GM18907 (cell line): ENCODE results near the gene SH2D6.
"Not testable (repeated sequence)": the region's sequence is repeated elsewhere in the genome, so short reads cannot be mapped to it uniquely, and the experiment has no call there.

Experiments
- ATAC-seq: cut with Tn5 transposase; IDR thresholded peaks from one replicate; pipeline ENCODE4 v1.9.1; 2021; ENCODE audit warnings: mild to moderate bottlenecking, moderate library complexity; ENCODE audit not compliant: unreplicated experiment

SH2D6 gene

GRCh38 chr2:85418132-85419008 lies at the start of gene SH2D6:
TSS of gene SH2D6 (plus strand) at chr2:85418714. CDS start at chr2:85429466, 10,752 bp downstream.
- peak; percentile 86 for ATAC-seq

GRCh38 chr2:85368921-85369320 lies 49.6 kb upstream of the SH2D6 start:
- ATAC-seq, result no peak

- ATAC-seq, result no peak
Measured at GRCh38 chr2:85369500-85369899, 49.0 kb upstream of the SH2D6 start.

- ATAC-seq, result no peak
Measured at GRCh38 chr2:85371045-85371444, 47.5 kb upstream of the SH2D6 start.

- no peak for ATAC-seq
Measured at GRCh38 chr2:85376291-85377065, 42.0 kb upstream of the SH2D6 start.

- ATAC-seq, result no peak
Measured at GRCh38 chr2:85377083-85377482, 41.4 kb upstream of the SH2D6 start.

- ATAC-seq, result no peak
Measured at GRCh38 chr2:85378257-85378656, 40.3 kb upstream of the SH2D6 start.

GRCh38 chr2:85380048-85380447 lies 38.5 kb upstream of the SH2D6 start:
- no peak for ATAC-seq

- not testable (repeated sequence) for ATAC-seq
Measured at GRCh38 chr2:85383151-85383550, 35.4 kb upstream of the SH2D6 start.

- ATAC-seq, result no peak
Measured at GRCh38 chr2:85383850-85384249, 34.7 kb upstream of the SH2D6 start.

GRCh38 chr2:85385746-85386145 lies 32.8 kb upstream of the SH2D6 start:
- ATAC-seq, result no peak

- ATAC-seq, result no peak
Measured at GRCh38 chr2:85387754-85388153, 30.8 kb upstream of the SH2D6 start.

GRCh38 chr2:85388878-85389538 lies 29.5 kb upstream of the SH2D6 start:
- no peak for ATAC-seq

GRCh38 chr2:85390941-85391669 lies 27.4 kb upstream of the SH2D6 start:
- no peak for ATAC-seq

GRCh38 chr2:85393836-85394235 lies 24.7 kb upstream of the SH2D6 start:
- no peak for ATAC-seq

GRCh38 chr2:85394261-85394681 lies 24.2 kb upstream of the SH2D6 start:
- ATAC-seq, result no peak

GRCh38 chr2:85394976-85395375 lies 23.5 kb upstream of the SH2D6 start:
- ATAC-seq, result no peak

- no peak for ATAC-seq
Measured at GRCh38 chr2:85395912-85396475, 22.5 kb upstream of the SH2D6 start.

- no peak for ATAC-seq
Measured at GRCh38 chr2:85396531-85397470, 21.7 kb upstream of the SH2D6 start.
